ENCODE results near the gene BCL2L12. TPM values are rescaled to one million over a fixed set of nuclear protein-coding genes. Genes with fewer than 3 reads are reported as not detected.
"Not testable (repeated sequence)": the region's sequence is repeated elsewhere in the genome, so short reads cannot be mapped to it uniquely, and the experiment has no call there.

Gene BCL2L12
- total and polyA plus RNA-seq, 5 donors: 8.6 to 15.1 (median 13.6) TPM

DNA sequence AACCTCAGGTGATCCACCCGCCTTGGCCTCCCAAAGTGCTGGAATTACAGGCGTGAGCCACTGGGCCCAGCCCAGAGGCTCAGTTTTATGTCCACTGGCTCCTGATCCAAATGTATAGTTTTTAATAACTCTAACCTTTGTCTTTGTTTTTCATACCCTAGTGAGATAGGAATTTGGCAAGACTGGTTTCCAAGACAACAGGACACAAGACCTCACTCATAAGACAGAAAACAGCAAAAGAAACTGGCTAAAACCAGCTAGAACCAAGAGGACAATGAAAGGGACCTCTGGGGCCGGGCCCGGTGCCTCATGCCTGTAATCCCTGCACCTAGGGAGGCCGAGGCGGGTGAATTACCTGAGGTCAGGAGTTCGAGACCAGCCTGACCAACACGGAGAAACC is 52.8 kb downstream of the BCL2L12 start:
- Histone ChIP-seq H3K27me3 (ENCODE audit: control insufficient read depth, insufficient read depth) (no peaks in the 10 kb centered on the region), H3K27ac (ENCODE audit: low read length) (no peak overlapping the region), H3K4me3 (ENCODE audit: low read length) (no peak overlapping the region), H3K4me1 (ENCODE audit: control insufficient read depth, insufficient read depth, low read length) (no peaks in the 10 kb centered on the region), H3K9me3 (ENCODE audit: control insufficient read depth, low read length) (no peaks in the 10 kb centered on the region)
- ATAC-seq (no peak), DNase-seq (no peak)
- intact Hi-C loops (cut with DNase I): no loop called here
- 86% methylated on average over 8 of the region's 8 CpGs for WGBS

DNA sequence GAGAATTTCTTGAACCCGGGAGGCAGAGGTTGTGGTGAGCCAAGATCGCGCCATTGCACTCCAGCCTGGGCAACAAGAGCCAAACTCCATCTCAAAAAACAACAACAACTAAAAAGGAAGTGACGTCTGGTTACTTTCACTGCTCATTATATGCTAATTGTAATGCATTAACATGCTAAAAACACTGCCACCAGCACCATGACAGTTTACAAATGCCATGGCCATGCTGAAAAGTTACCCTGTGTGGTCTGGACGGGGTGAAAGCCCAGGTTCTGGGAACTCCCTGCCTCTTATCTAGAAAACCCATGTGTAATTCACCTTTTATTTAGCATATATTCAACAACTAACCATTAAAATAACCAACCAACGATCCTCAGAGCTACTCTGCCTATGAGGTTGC is 53.3 kb downstream of the BCL2L12 start:
- no peak overlapping the region for H3K27ac ChIP-seq (ENCODE audit: low read length)
- WGBS: 80% methylated on average over 6 of the region's 6 CpGs
- ATAC-seq (no peak), DNase-seq (no peak)
- H3K4me3 ChIP-seq (ENCODE audit: low read length): no peak overlapping the region
- intact Hi-C loops (cut with DNase I): no loop called here
- H3K9me3 ChIP-seq (ENCODE audit: control insufficient read depth, low read length): no peaks in the 10 kb centered on the region
- H3K27me3 ChIP-seq (ENCODE audit: control insufficient read depth, insufficient read depth): no peaks in the 10 kb centered on the region
- H3K4me1 ChIP-seq (ENCODE audit: control insufficient read depth, insufficient read depth, low read length): no peaks in the 10 kb centered on the region

DNA sequence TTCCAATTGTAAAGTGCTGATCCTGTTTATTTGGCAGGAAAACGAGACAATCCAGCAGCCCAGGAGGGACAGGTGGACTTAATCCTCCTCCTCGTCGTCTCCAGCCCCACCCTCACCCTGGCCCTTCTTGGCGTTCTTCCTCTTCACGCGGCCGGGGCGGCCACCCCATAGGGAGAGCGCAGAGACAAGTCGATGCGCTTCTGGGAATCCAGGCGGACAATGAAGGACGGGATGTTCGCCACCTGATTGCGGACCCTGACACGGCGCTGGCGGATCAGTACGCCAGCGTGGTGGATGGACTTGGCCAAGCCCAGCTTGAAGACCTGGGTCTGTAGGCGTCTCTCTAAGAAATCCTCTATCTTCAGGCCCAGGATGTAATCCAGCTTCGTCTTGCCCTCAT is 53.7 kb downstream of the BCL2L12 start:
- H3K27ac ChIP-seq (ENCODE audit: low read length); H3K4me3 ChIP-seq (ENCODE audit: low read length); H3K9me3 ChIP-seq (ENCODE audit: control insufficient read depth, low read length); DNase-seq; intact Hi-C loops (cut with DNase I); H3K4me1 ChIP-seq (ENCODE audit: control insufficient read depth, insufficient read depth, low read length); H3K27me3 ChIP-seq (ENCODE audit: control insufficient read depth, insufficient read depth); ATAC-seq: not testable (repeated sequence)
- 83% methylated on average over 22 of the region's 22 CpGs for WGBS

Small RNA genes lying within 50 kb of the gene (microRNA-seq; reads per million reads assigned to microRNA genes)
- 0 to 1.7 reads per million in 2 donors for gene MIR5088

Other genes with a start within 250 kb of the BCL2L12 start
- gene PTH2, start 242.5 kb upstream of the BCL2L12 start, total RNA-seq: not detected
- not detected for gene PTH2, start 242.5 kb upstream of the BCL2L12 start, polyA plus RNA-seq
- not detected for gene GFY, start 240.5 kb upstream of the BCL2L12 start, total RNA-seq
- not detected for gene GFY, start 240.5 kb upstream of the BCL2L12 start, polyA plus RNA-seq
- 1 to 10 TPM in 2 of 4 donors, under 1 TPM in 2; 0.48 to 1.2 (median 0.93) TPM for gene SLC17A7, start 224.4 kb upstream of the BCL2L12 start, total RNA-seq
- 1.1 TPM for gene SLC17A7, start 224.4 kb upstream of the BCL2L12 start, polyA plus RNA-seq
- 10 to 100 TPM; 35.2 to 43.8 (median 38.2) TPM for gene PIH1D1, start 214.1 kb upstream of the BCL2L12 start, total RNA-seq
- 34.9 TPM for gene PIH1D1, start 214.1 kb upstream of the BCL2L12 start, polyA plus RNA-seq
- 10 to 100 TPM; 11.1 to 17.7 (median 11.9) TPM for gene ALDH16A1, start 212.7 kb upstream of the BCL2L12 start, total RNA-seq
- 9.3 TPM for gene ALDH16A1, start 212.7 kb upstream of the BCL2L12 start, polyA plus RNA-seq
- 1 to 10 TPM; 4.4 to 6.8 (median 4.9) TPM for gene FLT3LG, start 191.7 kb upstream of the BCL2L12 start, total RNA-seq
- gene FLT3LG, start 191.7 kb upstream of the BCL2L12 start, polyA plus RNA-seq: 6.6 TPM
- 1,000 to 10,000 TPM; 1,399 to 1,753 (median 1,480) TPM for gene RPL13A, start 178.3 kb upstream of the BCL2L12 start, total RNA-seq
- 1,392 TPM for gene RPL13A, start 178.3 kb upstream of the BCL2L12 start, polyA plus RNA-seq
- gene RPS11, start 169.5 kb upstream of the BCL2L12 start, total RNA-seq: 1,000 to 10,000 TPM; 1,034 to 1,270 (median 1,120) TPM
- gene RPS11, start 169.5 kb upstream of the BCL2L12 start, polyA plus RNA-seq: 2,599 TPM
- 100 to 1,000 TPM; 139 to 158 (median 147) TPM for gene FCGRT, start 153.3 kb upstream of the BCL2L12 start, total RNA-seq
- 104 TPM for gene FCGRT, start 153.3 kb upstream of the BCL2L12 start, polyA plus RNA-seq
- 10 to 100 TPM; 10.2 to 27.4 (median 17.6) TPM for gene RCN3, start 137.9 kb upstream of the BCL2L12 start, total RNA-seq
- 29.3 TPM for gene RCN3, start 137.9 kb upstream of the BCL2L12 start, polyA plus RNA-seq
- gene NOSIP, start 85.4 kb upstream of the BCL2L12 start, total RNA-seq: 10 to 100 TPM; 46.1 to 50.8 (median 48.3) TPM
- 57.7 TPM for gene NOSIP, start 85.4 kb upstream of the BCL2L12 start, polyA plus RNA-seq
- gene PRRG2, start 84.6 kb upstream of the BCL2L12 start, total RNA-seq: under 1 TPM; 0.42 to 0.83 (median 0.69) TPM
- 1.2 TPM for gene PRRG2, start 84.6 kb upstream of the BCL2L12 start, polyA plus RNA-seq
- 10 to 100 TPM; 13.1 to 19.9 (median 17.0) TPM for gene PRR12, start 74.8 kb upstream of the BCL2L12 start, total RNA-seq
- 9.8 TPM for gene PRR12, start 74.8 kb upstream of the BCL2L12 start, polyA plus RNA-seq
- 100 to 1,000 TPM in 1 of 4 donors, 10 to 100 TPM in 3; 76.7 to 106 (median 85.3) TPM for gene RRAS, start 25.8 kb upstream of the BCL2L12 start, total RNA-seq
- 153 TPM for gene RRAS, start 25.8 kb upstream of the BCL2L12 start, polyA plus RNA-seq
- gene SCAF1, start 23.7 kb upstream of the BCL2L12 start, total RNA-seq: 10 to 100 TPM; 41.8 to 52.7 (median 42.3) TPM
- gene SCAF1, start 23.7 kb upstream of the BCL2L12 start, polyA plus RNA-seq: 23.3 TPM
- 10 to 100 TPM; 34.1 to 58.0 (median 40.7) TPM for gene IRF3, start 76 bp upstream of the BCL2L12 start, total RNA-seq
- gene IRF3, start 76 bp upstream of the BCL2L12 start, polyA plus RNA-seq: 39.6 TPM
- 100 to 1,000 TPM; 117 to 131 (median 125) TPM for gene PRMT1, start 11.3 kb downstream of the BCL2L12 start, total RNA-seq
- gene PRMT1, start 11.3 kb downstream of the BCL2L12 start, polyA plus RNA-seq: 154 TPM
- gene ADM5, start 23.7 kb downstream of the BCL2L12 start, total RNA-seq: under 1 TPM; 0.28 to 0.82 (median 0.44) TPM
- 0.52 TPM for gene ADM5, start 23.7 kb downstream of the BCL2L12 start, polyA plus RNA-seq
- gene CPT1C, start 25.2 kb downstream of the BCL2L12 start, total RNA-seq: 1 to 10 TPM; 4.8 to 8.5 (median 5.7) TPM
- 4.5 TPM for gene CPT1C, start 25.2 kb downstream of the BCL2L12 start, polyA plus RNA-seq
- gene TSKS, start 97.4 kb downstream of the BCL2L12 start, total RNA-seq: 1 to 10 TPM in 3 of 4 donors, under 1 TPM in 1; 0.59 to 1.4 (median 1.2) TPM
- gene TSKS, start 97.4 kb downstream of the BCL2L12 start, polyA plus RNA-seq: 1.1 TPM
- 10 to 100 TPM; 58.8 to 80.7 (median 73.7) TPM for gene AP2A1, start 101.1 kb downstream of the BCL2L12 start, total RNA-seq
- 50.8 TPM for gene AP2A1, start 101.1 kb downstream of the BCL2L12 start, polyA plus RNA-seq
- gene FUZ, start 147.4 kb downstream of the BCL2L12 start, total RNA-seq: 10 to 100 TPM; 13.2 to 21.3 (median 16.4) TPM
- 25.8 TPM for gene FUZ, start 147.4 kb downstream of the BCL2L12 start, polyA plus RNA-seq
- 10 to 100 TPM; 37.8 to 50.4 (median 43.1) TPM for gene MED25, start 152.4 kb downstream of the BCL2L12 start, total RNA-seq
- 39.2 TPM for gene MED25, start 152.4 kb downstream of the BCL2L12 start, polyA plus RNA-seq
- gene PTOV1, start 185.2 kb downstream of the BCL2L12 start, total RNA-seq: 100 to 1,000 TPM; 127 to 146 (median 141) TPM
- 134 TPM for gene PTOV1, start 185.2 kb downstream of the BCL2L12 start, polyA plus RNA-seq
- gene PNKP, start 201.6 kb downstream of the BCL2L12 start, total RNA-seq: 100 to 1,000 TPM in 1 of 4 donors, 10 to 100 TPM in 3; 38.6 to 144 (median 42.9) TPM
- gene PNKP, start 201.6 kb downstream of the BCL2L12 start, polyA plus RNA-seq: 40.8 TPM
- gene AKT1S1, start 211.4 kb downstream of the BCL2L12 start, total RNA-seq: 10 to 100 TPM; 32.4 to 38.7 (median 36.4) TPM
- gene AKT1S1, start 211.4 kb downstream of the BCL2L12 start, polyA plus RNA-seq: 40.2 TPM
- gene TBC1D17, start 211.8 kb downstream of the BCL2L12 start, total RNA-seq: 10 to 100 TPM; 35.7 to 45.7 (median 42.1) TPM
- 35.6 TPM for gene TBC1D17, start 211.8 kb downstream of the BCL2L12 start, polyA plus RNA-seq
- gene IL4I1, start 231.0 kb downstream of the BCL2L12 start, total RNA-seq: under 1 TPM in 3 of 4 donors, not detected in 1; 0.24 to 0.92 (median 0.60) TPM
- 0.29 TPM for gene IL4I1, start 231.0 kb downstream of the BCL2L12 start, polyA plus RNA-seq